GM12801 (cell line): ENCODE measurements around the gene MATR3.

Experiments
- TF ChIP-seq, protein P1 (sequence below): IDR thresholded peaks from one replicate; pipeline ENCODE4 v1.5.1; 2011; ENCODE audit warnings: control low read depth; ENCODE audit not compliant: insufficient read length; ENCODE audit errors: extremely low read depth

Gene MATR3

DNA sequence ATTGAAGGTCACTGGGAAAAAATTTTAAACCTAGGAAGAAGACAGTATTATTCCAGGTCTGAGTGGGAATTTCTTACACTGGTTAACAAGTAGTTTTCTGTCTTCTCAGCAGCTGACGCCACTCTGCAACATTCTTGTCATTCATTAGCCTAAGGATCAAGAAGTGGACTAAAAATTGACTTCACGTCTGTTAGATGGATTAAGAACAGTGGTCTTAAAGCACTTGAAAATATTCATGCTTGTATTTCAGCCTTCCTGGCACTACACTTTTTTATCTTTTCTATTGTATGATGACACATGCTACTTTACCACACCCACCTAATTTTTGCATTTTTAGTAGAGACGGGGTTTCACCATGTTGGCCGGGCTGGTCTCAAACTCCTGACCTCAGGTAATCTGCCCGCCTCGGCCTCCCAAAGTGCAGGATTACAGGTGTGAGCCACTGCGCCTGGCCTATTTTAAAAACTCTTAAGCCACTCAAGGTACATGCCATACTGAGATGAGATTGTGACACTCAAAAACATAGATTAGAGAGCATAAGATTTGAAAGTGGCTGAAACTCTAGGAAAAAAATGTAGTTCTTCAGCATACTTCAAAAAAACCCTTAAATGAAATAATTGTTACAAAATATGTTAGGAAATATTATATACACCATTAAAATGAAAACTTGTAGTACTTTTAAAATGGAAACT lies 8.4 kb downstream of the MATR3 start:
- TF ChIP-seq, protein P1, sequence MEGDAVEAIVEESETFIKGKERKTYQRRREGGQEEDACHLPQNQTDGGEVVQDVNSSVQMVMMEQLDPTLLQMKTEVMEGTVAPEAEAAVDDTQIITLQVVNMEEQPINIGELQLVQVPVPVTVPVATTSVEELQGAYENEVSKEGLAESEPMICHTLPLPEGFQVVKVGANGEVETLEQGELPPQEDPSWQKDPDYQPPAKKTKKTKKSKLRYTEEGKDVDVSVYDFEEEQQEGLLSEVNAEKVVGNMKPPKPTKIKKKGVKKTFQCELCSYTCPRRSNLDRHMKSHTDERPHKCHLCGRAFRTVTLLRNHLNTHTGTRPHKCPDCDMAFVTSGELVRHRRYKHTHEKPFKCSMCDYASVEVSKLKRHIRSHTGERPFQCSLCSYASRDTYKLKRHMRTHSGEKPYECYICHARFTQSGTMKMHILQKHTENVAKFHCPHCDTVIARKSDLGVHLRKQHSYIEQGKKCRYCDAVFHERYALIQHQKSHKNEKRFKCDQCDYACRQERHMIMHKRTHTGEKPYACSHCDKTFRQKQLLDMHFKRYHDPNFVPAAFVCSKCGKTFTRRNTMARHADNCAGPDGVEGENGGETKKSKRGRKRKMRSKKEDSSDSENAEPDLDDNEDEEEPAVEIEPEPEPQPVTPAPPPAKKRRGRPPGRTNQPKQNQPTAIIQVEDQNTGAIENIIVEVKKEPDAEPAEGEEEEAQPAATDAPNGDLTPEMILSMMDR = no peak

DNA sequence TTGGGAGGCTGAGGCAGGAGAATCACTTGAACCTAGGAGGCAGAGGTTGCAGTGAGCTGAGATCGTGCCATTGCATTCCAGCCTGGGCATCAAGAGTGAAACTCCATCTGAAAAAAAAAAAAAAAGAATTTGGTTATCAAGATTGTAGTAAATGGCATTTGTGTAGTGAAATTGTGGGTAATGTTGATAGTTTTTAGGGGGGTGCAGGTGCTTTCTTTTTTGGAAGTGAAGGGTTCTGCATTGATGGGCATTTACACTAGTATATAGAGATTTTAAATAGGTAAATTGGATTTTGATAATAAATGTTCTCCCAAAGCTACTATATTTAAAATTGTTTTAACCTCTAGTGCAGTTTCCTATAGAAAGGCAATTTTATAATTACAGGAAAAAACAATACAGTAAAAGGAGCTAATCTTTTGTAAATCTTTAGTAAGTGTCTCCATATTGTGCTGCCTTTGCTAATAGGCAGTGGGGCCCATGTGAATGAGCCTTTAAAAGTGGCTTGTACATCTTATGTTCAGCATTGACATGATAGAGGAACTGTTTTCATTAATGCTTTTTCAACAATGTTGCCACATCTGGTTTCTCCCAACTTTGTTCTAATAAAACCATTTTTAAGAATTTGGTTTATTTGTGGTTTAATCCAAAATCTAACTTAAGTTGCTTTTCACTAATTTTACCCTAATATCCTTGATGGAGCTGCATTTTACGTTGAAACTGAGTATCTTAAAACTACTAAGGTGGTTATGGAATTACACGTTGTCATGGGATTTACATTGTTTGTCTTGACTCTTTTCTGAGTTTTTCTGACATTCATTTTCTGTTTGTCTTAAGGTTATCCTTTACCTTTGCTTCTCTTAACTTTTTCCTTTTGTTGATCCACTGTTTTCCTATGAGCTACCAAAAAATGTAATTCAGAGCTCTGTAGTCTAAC lies 11.1 kb downstream of the MATR3 start:
- TF ChIP-seq, protein P1 = no peak

DNA sequence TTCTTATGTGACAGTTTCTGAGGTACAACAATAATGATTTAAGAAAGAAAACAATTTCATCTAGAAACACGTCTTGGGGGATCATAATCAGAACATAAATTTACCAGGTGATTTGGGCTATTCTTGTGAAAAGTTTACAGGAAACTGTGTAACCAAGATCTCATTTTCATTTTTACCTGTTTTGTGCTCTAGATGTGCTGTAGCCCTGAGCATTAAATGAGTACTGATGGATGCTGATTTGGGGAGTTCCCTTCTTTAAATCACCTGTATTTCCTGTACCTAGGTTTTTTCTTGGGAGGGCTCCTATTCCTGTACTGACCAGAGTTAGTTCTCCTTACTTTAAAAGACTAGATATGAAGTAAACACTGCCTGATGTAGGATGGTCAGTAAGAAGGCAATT lies 12.7 kb downstream of the MATR3 start:
- TF ChIP-seq, protein P1 = no peak

DNA sequence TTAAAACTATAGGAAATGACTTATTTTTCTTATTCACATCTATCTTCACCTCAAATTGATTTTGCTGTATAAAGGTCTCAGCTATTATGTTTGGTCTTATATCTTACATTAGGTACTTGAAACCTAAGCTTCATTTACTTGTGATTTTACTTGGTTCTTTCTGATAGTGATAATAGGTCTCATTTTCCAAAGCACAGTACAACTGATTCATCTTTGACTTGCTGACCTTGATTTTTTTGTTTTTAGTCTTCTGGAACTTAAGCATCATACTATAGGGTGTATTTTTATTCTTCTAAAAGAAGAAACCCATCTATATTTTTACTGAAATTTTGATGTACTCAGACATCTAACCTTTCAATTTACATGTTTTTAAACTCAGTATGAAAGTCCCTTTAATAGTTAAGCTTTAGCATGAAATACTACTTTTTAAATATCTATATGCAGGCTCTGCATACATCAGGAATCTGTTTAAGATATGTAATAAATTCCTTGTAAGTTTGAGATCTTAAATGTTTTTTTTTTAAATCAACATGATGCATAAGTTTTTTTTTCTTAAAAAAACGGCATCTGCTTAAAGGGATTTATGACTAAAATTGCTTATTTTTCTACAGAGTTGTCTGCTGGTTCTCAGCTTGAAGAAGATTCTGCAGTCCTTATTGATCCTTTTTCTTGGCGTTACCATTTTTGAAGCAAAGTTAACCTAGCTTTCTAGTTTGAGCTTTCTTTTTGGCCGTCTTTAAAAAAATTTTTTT lies 13.3 kb downstream of the MATR3 start:
- TF ChIP-seq, protein P1 = no peak

DNA sequence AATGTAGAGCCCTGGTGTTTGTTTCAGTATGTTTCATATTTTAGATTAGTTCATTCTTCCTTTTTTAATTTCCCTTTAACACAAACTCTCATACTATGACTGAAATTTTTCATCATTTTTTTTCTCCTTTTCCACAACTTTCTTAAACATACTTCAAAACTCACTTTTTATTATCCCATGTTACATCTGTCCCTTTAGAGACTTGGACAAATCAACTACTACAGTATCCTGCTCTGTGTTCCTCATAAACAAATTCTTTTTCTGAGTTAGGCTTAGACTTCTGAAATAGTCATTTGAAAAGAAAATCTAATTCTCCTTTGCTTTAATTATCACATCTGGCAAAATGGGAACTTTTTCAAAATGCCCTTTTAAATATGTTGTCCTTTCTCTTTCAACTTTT lies 15.3 kb downstream of the MATR3 start:
- TF ChIP-seq, protein P1 = no peak

DNA sequence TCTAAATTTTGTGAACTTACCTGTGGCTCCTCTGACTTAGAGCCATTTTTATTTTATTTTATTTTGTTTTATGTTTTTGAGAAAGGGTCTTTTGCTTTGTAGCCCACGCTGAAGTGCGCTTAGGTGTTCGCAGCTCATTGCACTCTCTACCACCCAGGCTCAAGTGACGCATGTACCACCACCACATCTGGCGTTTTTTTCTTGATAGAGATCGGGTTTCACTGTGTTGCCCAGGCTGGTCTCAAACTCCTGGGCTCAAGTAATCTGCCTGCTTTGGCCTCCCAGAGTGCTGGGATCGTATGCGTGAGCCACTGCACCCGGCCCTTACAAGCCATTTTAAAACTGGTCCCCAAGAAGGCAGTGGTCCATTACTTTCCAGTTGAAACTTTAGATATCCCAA lies 18.5 kb downstream of the MATR3 start:
- TF ChIP-seq, protein P1 = no peak

DNA sequence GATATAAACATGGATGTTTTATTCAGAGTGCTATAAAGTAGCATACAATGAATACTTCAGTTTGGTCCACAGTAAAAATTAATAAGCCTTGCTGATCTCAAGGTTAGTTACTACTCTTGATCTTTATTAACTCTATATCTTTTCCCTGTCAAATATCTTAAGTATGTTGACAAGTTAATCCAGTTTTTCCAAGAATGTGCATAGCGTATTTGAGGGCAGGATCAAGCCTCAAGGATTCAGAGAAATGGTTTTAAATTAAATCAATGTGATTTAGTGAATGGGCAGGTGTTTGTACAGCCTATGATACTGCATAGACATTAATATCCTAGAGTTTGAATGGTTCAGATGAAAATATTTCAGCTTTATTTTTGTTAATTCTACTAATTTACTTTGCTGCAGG lies 20.7 kb downstream of the MATR3 start:
- TF ChIP-seq, protein P1 = no peak
